ENCODE measurements around the gene PRRX2. TPM values are rescaled to one million over a fixed set of nuclear protein-coding genes. Genes with fewer than 3 reads are reported as not detected.

PRRX2 gene
- total RNA-seq, 2 donors from 2014 or later = 1.0 TPM; not detected in 1

GRCh38 chr9:129666575-129666974, 1.1 kb downstream of the PRRX2 start:
- DNase-seq = no peak
- no peak overlapping the region for H3K27ac ChIP-seq
- H3K36me3 ChIP-seq (replicated peaks in 1 of 2; ENCODE audit: insufficient read depth in 1 of 2, low read depth in 2 of 2) = no peaks in the 10 kb centered on the region
- no peaks in the 10 kb centered on the region for H3K9me3 ChIP-seq
- WGBS, 2 donors = 23 to 27% methylated on average over 7 to 11 of the region's 13 CpGs
- H3K27me3 ChIP-seq = peaks cover 0 to 6% of the 10 kb centered on the region in 2 donors
- no peak overlapping the region for H3K4me3 ChIP-seq
- ATAC-seq = no peak
- peaks cover 6% of the 10 kb centered on the region for H3K4me1 ChIP-seq
- intact Hi-C loops (cut with DNase I) = no loop called here
- TF ChIP-seq POLR2A (IDR thresholded peaks at IDR 0.05) (no peak), CTCF (IDR thresholded peaks at IDR 0.05) (no peak)

GRCh38 chr9:129667378-129667777, 1.9 kb downstream of the PRRX2 start:
- H3K27ac ChIP-seq = no peak overlapping the region
- no peak for ATAC-seq
- H3K4me3 ChIP-seq = no peak overlapping the region

GRCh38 chr9:129667850-129668249, 2.4 kb downstream of the PRRX2 start:
- H3K27me3 ChIP-seq = peaks cover 0 to 6% of the 10 kb centered on the region in 2 donors
- H3K4me3 ChIP-seq = no peak overlapping the region
- H3K4me1 ChIP-seq = peaks cover 6% of the 10 kb centered on the region
- H3K36me3 ChIP-seq (replicated peaks in 1 of 2; ENCODE audit: insufficient read depth in 1 of 2, low read depth in 2 of 2) = no peaks in the 10 kb centered on the region
- WGBS, 2 donors = 86 to 95% methylated on average over 4 to 7 of the region's 9 CpGs
- ATAC-seq = no peak
- no peak overlapping the region for H3K27ac ChIP-seq
- TF ChIP-seq CTCF (IDR thresholded peaks at IDR 0.05) (no peak), POLR2A (IDR thresholded peaks at IDR 0.05) (no peak)
- no peak for DNase-seq
- no peaks in the 10 kb centered on the region for H3K9me3 ChIP-seq
- intact Hi-C loops (cut with DNase I) = no loop called here

More at GRCh38 chr9:129667378-129667777, 1.9 kb downstream of the PRRX2 start:
- intact Hi-C loops (cut with DNase I) = no loop called here
- 65 to 79% methylated on average over 11 of the region's 11 CpGs for WGBS, 2 donors
- Histone ChIP-seq H3K4me1 (peaks cover 6% of the 10 kb centered on the region), H3K27me3 (peaks cover 0 to 6% of the 10 kb centered on the region in 2 donors), H3K36me3 (replicated peaks in 1 of 2; ENCODE audit: insufficient read depth in 1 of 2, low read depth in 2 of 2) (no peaks in the 10 kb centered on the region), H3K9me3 (no peaks in the 10 kb centered on the region)
- no peak for TF ChIP-seq CTCF (IDR thresholded peaks at IDR 0.05)
- no peak for TF ChIP-seq POLR2A (IDR thresholded peaks at IDR 0.05)
- DNase-seq = no peak

GRCh38 chr9:129669141-129669718, 3.8 kb downstream of the PRRX2 start:
- Histone ChIP-seq H3K4me1 (peaks cover 6% of the 10 kb centered on the region), H3K4me3 (no peak overlapping the region), H3K27me3 (peaks cover 0 to 6% of the 10 kb centered on the region in 2 donors), H3K36me3 (replicated peaks in 1 of 2; ENCODE audit: insufficient read depth in 1 of 2, low read depth in 2 of 2) (no peaks in the 10 kb centered on the region), H3K27ac (no peak overlapping the region), H3K9me3 (no peaks in the 10 kb centered on the region)
- WGBS, 2 donors = 29 to 40% methylated on average over 14 to 17 of the region's 17 CpGs
- intact Hi-C loops (cut with DNase I) = no loop called here
- ATAC-seq (no peak), DNase-seq (no peak)
- TF ChIP-seq CTCF (IDR thresholded peaks at IDR 0.05) (no peak), POLR2A (IDR thresholded peaks at IDR 0.05) (no peak)

- TF ChIP-seq CTCF (IDR thresholded peaks at IDR 0.05) (no peak), POLR2A (IDR thresholded peaks at IDR 0.05) (no peak)
- WGBS, 2 donors = 69 to 72% methylated on average over 13 of the region's 13 CpGs
- Histone ChIP-seq H3K27me3 (peaks cover 0 to 6% of the 10 kb centered on the region in 2 donors), H3K36me3 (replicated peaks in 1 of 2; ENCODE audit: insufficient read depth in 1 of 2, low read depth in 2 of 2) (no peaks in the 10 kb centered on the region), H3K4me1 (peaks cover 6% of the 10 kb centered on the region), H3K9me3 (no peaks in the 10 kb centered on the region), H3K27ac (no peak overlapping the region), H3K4me3 (no peak overlapping the region)
- ATAC-seq = no peak
- intact Hi-C loops (cut with DNase I) = no loop called here
- no peak for DNase-seq
Measured at GRCh38 chr9:129669946-129670345, 4.5 kb downstream of the PRRX2 start.
